ENCODE results near the gene LRRC8D. TPM values are rescaled to one million over a fixed set of nuclear protein-coding genes. Genes with fewer than 3 reads are reported as not detected.
"Not testable (repeated sequence)": the region's sequence is repeated elsewhere in the genome, so short reads cannot be mapped to it uniquely, and the experiment has no call there.

The LRRC8D gene
- polyA plus RNA-seq, 1 donor from 2014 or later, result 31.7 TPM

DNA sequence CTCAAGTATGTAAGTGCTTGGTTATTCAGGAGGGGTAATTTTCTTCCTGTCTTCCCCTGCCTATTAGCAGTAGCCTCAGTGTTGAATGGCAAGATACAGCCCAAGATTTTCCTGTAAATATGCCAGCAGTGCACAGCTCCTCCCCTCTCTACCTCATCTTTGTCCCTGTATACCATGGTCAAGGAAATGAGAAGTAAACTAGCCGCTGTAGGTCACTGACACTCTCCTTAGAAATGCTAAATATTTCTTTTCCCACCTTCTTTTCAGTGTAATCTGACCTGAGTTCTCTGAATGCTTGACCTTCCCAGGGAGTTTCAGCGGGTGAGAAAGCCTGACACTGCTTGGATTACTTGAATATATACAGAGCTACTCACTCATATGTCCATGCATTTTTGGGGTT, 89.9 kb downstream of the LRRC8D start:
- Mint-ChIP-seq H3K27me3 (no peaks in the 10 kb centered on the region), H3K36me3 (peaks cover 10% of the 10 kb centered on the region), H3K4me3 (no peak overlapping the region), H3K27ac (no peak overlapping the region), H3K9me3 (no peaks in the 10 kb centered on the region), H3K4me1 (peaks cover 17 to 24% (median 20%) of the 10 kb centered on the region in 3 donors)

DNA sequence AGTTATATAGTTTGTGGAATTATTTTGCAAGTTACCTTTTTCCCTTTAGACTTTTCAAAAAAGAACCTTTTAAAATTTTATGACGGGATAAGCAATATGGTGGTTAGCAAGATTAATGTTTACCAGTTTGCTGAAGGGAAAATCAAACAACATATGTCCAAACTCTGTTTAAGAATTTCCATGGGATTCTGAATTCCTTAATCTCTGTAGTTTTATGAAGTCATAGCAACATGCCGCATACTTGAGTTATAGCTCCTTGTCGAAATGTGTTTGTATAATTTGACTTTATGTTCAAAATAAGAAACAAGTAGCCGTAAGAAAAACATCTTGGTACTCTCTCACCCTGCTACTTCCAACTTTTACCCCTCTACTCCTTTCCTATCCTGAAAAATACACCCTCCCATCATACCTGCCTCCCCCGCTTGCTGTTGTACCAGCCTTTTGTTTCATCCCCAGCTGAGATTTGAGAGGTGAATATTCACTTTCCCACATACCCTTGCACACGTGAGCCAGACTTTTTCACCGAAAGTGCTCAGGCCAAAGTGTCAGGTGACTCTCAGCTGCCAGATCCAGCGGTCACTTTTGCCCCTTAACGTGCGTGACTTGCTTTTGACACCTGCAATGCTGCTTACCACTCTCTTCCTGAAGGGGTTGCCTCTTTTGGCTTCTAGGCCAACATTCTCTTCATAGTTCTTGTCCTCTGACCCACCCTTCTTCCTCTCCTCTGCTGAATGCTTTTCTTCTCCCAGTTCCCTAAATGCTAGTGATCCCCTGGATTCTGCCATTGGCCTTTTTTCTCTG, 90.6 kb downstream of the LRRC8D start:
- Mint-ChIP-seq H3K36me3 (peaks cover 7% of the 10 kb centered on the region), H3K27ac (peak overlapping the region in 1 of 3 donors; percentile 73), H3K4me3 (no peak overlapping the region), H3K9me3 (no peaks in the 10 kb centered on the region), H3K27me3 (no peaks in the 10 kb centered on the region), H3K4me1 (peaks cover 14 to 17% (median 15%) of the 10 kb centered on the region in 3 donors)

DNA sequence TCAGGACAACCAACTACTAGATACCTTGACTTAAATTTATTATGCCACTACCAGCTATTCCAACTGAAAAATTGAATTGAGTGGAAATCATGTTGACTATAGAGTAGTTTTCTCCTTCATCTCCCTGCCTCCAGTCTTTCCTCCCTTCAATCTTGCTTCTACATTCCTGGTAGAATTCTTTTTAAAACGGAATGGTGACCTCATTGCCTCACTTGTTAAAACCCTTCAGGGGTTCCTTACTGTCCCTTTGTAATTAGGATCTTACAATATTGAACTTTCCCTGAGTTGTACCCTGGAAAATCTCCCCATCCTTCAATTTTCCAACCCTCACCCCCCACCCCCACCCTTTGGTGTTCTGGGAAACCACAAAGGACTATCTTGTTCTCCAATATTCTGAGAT, 91.2 kb downstream of the LRRC8D start:
- Mint-ChIP-seq H3K9me3 (no peaks in the 10 kb centered on the region), H3K4me1 (peaks cover 11 to 15% (median 12%) of the 10 kb centered on the region in 3 donors), H3K4me3 (no peak overlapping the region), H3K27ac (peak overlapping the region in 1 of 3 donors; percentile 73), H3K27me3 (no peaks in the 10 kb centered on the region), H3K36me3 (peaks cover 7% of the 10 kb centered on the region)

DNA sequence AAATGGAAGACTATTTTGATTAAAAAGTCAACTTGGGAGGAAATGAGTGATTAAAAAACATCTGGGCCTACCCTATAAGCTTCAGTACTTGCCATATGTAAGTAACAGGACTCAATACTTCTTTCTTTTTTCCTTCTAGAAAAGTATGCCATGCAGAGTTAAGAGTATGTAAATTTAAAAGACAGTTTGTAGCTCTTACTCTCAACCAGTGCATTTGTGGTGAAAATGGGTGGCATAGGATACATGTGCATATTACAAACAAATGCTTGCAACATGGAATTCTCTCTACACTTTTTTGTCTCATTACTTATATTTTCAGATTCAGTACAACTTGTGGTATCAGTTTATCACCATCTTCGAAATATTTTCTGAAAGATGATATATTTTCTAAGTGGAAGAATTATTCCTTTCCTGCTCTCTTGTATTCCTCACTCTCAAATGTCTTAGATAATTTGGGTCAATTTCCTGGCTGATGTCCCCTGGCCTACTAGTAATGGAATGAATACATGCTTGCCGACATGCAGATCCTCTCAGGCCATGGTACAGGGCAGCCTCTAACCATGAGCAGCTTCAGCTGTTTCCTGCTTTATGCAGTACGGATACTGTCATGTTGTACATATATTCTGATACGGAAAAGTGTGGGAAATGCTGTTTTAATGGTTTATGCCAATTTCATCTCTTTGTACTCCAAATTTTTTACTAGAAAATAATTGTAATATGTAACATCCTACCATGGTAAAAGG, 92.7 kb downstream of the LRRC8D start:
- H3K36me3 Mint-ChIP-seq, result peaks cover 4% of the 10 kb centered on the region
- peaks cover 5 to 12% (median 7%) of the 10 kb centered on the region in 3 donors for H3K4me1 Mint-ChIP-seq
- no peak overlapping the region for H3K27ac Mint-ChIP-seq
- H3K9me3 Mint-ChIP-seq, result no peaks in the 10 kb centered on the region
- H3K4me3 Mint-ChIP-seq, result no peak overlapping the region
- no peaks in the 10 kb centered on the region for H3K27me3 Mint-ChIP-seq

DNA sequence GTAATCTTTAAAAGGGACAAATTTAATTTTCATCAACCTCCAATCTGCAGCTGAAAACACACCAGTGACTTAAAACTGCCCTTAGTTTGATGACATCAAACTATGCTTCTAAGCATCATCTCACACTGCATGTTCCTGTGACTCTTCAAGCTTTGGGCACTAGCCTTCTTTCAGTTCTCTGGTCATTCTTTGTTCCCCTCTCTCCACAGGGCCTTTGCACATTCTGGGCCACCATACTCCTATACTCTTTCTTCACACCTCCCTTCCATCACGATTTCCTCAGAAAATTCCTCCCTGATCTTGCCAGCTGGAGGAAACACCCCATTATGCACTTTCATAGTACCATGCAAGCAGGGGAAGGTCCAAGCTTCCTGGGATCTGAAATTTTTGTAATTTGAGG, 96.5 kb downstream of the LRRC8D start:
- Mint-ChIP-seq H3K36me3 (peaks cover 6% of the 10 kb centered on the region), H3K4me1 (peaks cover 7 to 10% (median 9%) of the 10 kb centered on the region in 3 donors), H3K4me3 (no peak overlapping the region), H3K27ac (no peak overlapping the region), H3K27me3 (no peaks in the 10 kb centered on the region), H3K9me3 (no peaks in the 10 kb centered on the region)

DNA sequence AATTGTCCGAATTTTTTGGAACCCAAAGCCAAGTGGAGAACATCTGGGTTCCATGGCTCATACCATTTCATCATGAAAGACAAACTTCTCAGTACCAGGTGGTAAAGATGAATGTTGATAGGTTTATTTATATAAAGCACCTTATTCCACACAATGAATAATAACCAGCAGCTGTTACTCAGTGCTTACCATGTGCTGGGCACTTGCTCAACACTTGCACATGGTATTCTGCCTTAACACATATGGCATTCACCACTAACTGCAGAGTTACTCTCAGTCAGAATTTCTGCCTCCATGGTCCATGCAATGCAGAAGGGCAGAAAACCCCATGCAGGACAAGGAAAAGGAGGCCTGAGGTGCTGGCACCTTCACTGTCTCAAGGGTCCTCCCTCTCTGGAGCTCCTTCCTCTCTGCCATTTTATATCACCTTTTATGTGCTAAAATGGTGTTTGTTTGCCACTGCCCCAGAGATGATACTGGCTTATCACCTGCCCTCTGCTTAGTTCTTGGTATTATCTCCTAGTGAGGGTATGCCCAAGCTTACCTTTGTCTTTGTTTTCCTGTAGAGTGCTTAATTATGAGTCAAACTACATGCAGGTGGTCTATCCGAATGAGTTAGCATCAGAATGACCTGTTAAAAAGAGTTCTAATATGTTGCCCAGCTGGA, 97.4 kb downstream of the LRRC8D start:
- peaks cover 4 to 10% (median 9%) of the 10 kb centered on the region in 3 donors for H3K4me1 Mint-ChIP-seq
- H3K27me3 Mint-ChIP-seq, result no peaks in the 10 kb centered on the region
- no peak overlapping the region for H3K27ac Mint-ChIP-seq
- peaks cover 7% of the 10 kb centered on the region for H3K36me3 Mint-ChIP-seq
- no peak overlapping the region for H3K4me3 Mint-ChIP-seq
- H3K9me3 Mint-ChIP-seq, result peaks cover 0 to under 1% (median 0%) of the 10 kb centered on the region in 3 donors

DNA sequence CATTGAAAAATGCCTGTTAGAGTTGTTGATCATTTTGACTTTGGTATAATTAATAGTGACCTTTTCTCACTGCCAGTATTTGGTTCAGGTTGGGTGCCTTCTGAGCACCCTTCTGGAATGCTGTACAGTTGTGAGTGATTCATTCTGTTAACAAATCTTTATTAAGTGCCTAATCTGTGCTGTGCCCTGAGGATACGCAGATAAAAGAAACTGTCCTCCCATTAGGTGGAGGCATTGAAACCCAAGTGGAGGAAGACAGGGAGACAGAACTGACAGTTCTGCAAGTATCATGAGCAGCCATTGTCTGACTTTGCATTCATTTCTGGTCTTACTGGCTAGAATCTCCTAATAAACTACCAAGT, 97.9 kb downstream of the LRRC8D start:
- Mint-ChIP-seq H3K36me3 (peaks cover 12% of the 10 kb centered on the region), H3K4me1 (peaks cover 2 to 10% (median 8%) of the 10 kb centered on the region in 3 donors), H3K4me3 (no peak overlapping the region), H3K27me3 (no peaks in the 10 kb centered on the region), H3K9me3 (peaks cover 2 to 5% (median 3%) of the 10 kb centered on the region in 3 donors), H3K27ac (no peak overlapping the region)

DNA sequence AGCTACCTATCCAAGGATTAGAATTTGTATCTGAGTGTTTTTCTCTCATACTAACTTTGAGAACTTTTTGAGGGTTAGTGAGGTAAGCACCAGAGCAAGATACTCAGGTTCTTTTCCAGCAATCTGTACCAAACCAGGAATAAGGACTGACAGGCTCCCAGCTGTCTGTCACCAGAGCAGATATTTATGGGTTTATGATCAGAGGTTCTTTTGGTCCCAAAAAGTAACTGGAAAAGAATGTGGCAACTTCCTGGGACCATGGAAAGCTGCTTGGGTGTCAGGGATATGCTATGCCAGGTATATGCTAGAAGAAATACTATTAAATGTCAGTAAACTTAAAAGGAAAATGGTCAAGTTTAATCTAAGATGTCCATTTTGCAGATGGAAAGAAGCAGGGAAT, 98.3 kb downstream of the LRRC8D start:
- H3K9me3 Mint-ChIP-seq, result peaks cover 2 to 5% (median 3%) of the 10 kb centered on the region in 3 donors
- peaks cover 15% of the 10 kb centered on the region for H3K36me3 Mint-ChIP-seq
- H3K4me3 Mint-ChIP-seq, result no peak overlapping the region
- H3K4me1 Mint-ChIP-seq, result peaks cover 2 to 10% (median 8%) of the 10 kb centered on the region in 3 donors
- no peaks in the 10 kb centered on the region for H3K27me3 Mint-ChIP-seq
- H3K27ac Mint-ChIP-seq, result no peak overlapping the region

DNA sequence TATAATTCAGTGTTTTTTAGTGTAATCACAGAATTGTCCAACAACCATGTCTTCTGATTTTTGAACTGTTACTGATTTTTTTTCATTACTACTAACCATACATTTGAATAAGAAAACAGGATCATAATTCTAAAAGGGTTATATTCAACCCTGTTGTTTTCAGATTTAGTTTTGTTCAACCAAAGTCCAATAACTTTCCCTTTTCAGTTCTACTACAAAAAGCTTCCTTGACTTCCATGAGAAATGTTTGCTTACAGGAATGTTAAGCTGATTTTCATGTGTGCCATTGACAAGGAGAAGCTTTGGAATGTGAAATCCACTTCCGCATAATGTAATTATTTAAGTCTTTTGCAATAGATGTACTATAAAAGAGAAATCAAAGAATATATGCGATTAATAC, 102.1 kb downstream of the LRRC8D start:
- Mint-ChIP-seq H3K9me3 (peaks cover 2 to 5% (median 3%) of the 10 kb centered on the region in 3 donors), H3K4me3 (no peak overlapping the region), H3K27ac (no peak overlapping the region), H3K36me3 (peaks cover 13% of the 10 kb centered on the region), H3K27me3 (no peaks in the 10 kb centered on the region), H3K4me1 (peaks cover 4 to 8% (median 6%) of the 10 kb centered on the region in 3 donors)

DNA sequence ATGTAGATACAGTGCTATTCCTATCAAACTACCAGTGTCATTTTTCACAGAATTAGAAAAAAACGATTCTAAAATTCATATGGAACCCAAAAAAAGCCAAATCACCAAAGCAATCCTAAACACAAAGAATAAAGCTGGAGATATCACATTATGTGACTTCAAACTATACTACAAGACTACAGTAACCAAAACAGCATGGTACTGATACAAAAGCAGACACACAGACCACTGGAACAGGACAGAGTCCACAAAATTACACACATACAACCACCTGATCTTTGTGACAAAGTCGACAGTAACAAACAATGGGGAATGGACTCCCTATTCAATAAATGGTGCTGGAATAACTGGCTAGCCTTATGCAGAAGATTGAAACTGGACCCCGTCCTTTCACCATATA, 102.7 kb downstream of the LRRC8D start:
- peaks cover 2 to 5% (median 3%) of the 10 kb centered on the region in 3 donors for H3K9me3 Mint-ChIP-seq

DNA sequence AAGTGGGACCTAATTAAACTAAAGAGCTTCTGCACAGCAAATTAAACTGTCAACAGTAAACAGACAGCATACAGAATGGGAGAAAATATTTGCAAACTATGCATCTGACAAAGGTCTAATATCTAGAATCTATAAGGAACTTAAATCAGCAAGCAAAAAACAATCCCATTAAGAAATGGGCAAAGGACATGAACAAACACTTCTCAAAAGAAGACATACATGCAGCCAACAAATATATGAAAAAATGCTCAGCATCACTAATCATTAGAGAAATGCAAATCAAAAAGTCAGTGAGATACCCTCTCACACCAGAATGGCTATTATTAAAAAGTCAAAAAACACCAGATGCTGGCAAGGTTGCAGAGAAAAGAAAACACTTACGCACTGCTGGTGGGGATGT, 103.2 kb downstream of the LRRC8D start:
- H3K27ac Mint-ChIP-seq, H3K4me3 Mint-ChIP-seq: not testable (repeated sequence)
- peaks cover 5 to 11% (median 6%) of the 10 kb centered on the region in 3 donors for H3K4me1 Mint-ChIP-seq

More for the DNA sequence above, 102.7 kb downstream of the LRRC8D start:
- no peak overlapping the region for H3K4me3 Mint-ChIP-seq
- peaks cover 13% of the 10 kb centered on the region for H3K36me3 Mint-ChIP-seq
- peaks cover 3 to 11% (median 5%) of the 10 kb centered on the region in 3 donors for H3K4me1 Mint-ChIP-seq
- no peak overlapping the region for H3K27ac Mint-ChIP-seq
- no peaks in the 10 kb centered on the region for H3K27me3 Mint-ChIP-seq

DNA sequence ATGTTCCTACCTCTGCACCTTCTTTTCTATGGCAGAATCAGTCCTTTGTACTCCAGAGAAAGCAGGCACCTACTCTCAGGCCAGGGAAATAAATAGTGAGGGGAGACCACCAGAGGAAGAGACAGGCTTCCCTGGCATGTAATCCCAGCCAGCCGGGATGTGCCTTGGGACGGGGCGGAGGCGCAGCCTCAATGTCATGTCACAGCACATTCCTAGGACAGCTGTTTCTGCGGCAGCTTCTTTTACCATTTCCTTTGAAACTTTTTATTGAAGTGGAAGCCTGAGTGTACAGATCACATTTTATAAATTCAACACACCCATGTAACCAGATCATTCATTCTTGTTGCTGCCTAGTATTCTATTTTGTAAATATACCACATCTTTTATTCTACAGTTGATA, 106.2 kb downstream of the LRRC8D start:
- H3K36me3 Mint-ChIP-seq, result peaks cover 17% of the 10 kb centered on the region
- no peaks in the 10 kb centered on the region for H3K27me3 Mint-ChIP-seq
- H3K4me1 Mint-ChIP-seq, result peaks cover 8 to 12% (median 10%) of the 10 kb centered on the region in 3 donors
- no peak overlapping the region for H3K4me3 Mint-ChIP-seq
- peaks cover 2 to 5% (median 3%) of the 10 kb centered on the region in 3 donors for H3K9me3 Mint-ChIP-seq
- H3K27ac Mint-ChIP-seq, result no peak overlapping the region

More for the DNA sequence above, 103.2 kb downstream of the LRRC8D start:
- not testable (repeated sequence) for H3K9me3 Mint-ChIP-seq, H3K27me3 Mint-ChIP-seq
- H3K36me3 Mint-ChIP-seq, result peaks cover 15% of the 10 kb centered on the region

DNA sequence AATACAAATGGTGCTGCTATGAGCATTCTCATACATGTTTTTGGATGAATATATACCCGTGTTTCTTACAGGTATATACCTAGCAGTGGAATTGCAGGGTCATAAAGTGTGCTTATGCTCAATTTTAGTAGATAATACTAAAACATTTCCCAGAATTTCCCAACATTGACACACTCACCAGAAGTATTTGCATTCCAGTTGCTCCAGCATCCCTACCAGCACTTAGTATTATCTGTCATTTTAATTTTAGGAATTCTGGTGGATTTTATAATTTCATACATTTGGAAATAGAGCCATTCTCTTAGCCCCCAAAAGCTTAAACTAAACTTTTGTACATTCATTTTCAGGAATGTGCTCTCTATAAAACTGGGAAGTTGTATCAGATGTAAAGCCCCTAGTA, 106.6 kb downstream of the LRRC8D start:
- H3K27ac Mint-ChIP-seq, result no peak overlapping the region
- H3K27me3 Mint-ChIP-seq, result no peaks in the 10 kb centered on the region
- H3K4me1 Mint-ChIP-seq, result peaks cover 8 to 12% (median 10%) of the 10 kb centered on the region in 3 donors
- H3K9me3 Mint-ChIP-seq, result peaks cover 2 to 5% (median 3%) of the 10 kb centered on the region in 3 donors
- H3K36me3 Mint-ChIP-seq, result peaks cover 18% of the 10 kb centered on the region
- H3K4me3 Mint-ChIP-seq, result no peak overlapping the region

DNA sequence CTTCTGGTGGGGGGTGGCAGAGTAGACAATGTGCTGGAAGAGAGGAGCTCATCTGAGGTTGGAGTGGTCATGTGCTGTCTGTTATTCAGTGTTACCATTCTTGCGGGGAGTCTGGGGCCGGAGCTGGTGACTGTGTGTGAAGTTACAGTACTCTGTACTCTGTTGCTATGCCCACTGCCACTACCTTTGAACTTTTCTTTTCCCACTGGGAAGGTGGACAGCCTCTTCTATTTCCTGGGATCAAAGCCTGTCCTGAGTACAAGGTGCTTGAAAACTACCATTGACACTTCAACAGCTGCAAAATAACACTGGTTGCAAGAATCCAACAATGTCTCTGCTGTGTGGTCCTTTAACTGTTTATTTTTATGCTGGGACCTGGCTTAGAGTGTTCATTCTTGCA, 107.7 kb downstream of the LRRC8D start:
- Mint-ChIP-seq H3K4me3 (no peak overlapping the region), H3K9me3 (peaks cover 0 to 3% (median 2%) of the 10 kb centered on the region in 3 donors), H3K36me3 (peaks cover 17% of the 10 kb centered on the region), H3K27ac (no peak overlapping the region), H3K27me3 (no peaks in the 10 kb centered on the region), H3K4me1 (peaks cover 8 to 12% (median 10%) of the 10 kb centered on the region in 3 donors)

Data from IgD-negative memory B cell (primary cell).